ENCODE results near the gene JAM2. TPM values are rescaled to one million over a fixed set of nuclear protein-coding genes. Genes with fewer than 3 reads are reported as not detected.

Gene JAM2, protein sequence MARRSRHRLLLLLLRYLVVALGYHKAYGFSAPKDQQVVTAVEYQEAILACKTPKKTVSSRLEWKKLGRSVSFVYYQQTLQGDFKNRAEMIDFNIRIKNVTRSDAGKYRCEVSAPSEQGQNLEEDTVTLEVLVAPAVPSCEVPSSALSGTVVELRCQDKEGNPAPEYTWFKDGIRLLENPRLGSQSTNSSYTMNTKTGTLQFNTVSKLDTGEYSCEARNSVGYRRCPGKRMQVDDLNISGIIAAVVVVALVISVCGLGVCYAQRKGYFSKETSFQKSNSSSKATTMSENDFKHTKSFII
- total RNA-seq: 5.9 and 6.1 TPM in 2 replicates
- long read RNA-seq, partial matches to known transcripts: 1 of 5 reads
- long read RNA-seq, other reads (novel, unspliced or antisense): 4 of 5 reads

DNA sequence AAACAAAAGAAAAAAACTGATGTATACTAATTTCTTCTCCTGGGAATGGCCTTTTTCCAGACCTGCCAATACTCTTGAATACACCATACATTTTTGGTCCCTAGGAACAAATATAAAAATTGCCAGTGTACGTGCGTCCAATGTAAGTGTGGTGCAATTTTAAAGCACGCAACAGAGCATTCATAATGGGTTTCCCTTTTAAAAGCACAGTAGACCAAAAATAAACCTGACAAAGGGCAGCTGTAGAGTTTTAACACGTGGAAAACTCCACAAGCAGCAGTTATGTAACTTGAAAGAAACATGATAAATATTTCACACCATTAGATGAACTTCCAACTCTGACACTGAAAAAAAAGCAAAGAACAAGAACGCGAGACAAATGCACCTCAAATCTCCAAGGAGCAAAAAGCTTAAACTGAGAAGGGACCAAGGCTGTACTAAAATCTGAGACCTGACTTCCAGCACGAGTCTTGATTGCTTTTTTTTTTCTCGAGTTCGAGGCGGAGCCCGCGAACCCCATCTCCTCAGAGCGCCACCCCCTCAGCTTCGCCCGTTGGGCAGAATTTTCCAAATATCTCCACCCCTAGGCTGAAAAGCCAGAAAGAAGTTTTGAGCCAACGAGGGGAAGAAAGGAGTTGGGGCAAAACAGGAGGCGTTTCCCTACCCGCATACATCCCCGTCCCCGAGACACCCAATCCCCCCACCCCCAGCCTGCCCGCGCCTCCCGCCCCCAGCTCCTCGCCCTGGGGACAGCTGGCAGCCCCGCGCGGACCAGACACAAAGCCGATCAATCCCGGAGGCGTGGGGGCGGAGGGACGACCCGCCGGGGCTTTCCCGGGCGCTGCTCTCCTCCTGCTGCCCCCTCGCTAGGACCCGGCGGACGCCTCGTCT lies at the start of gene JAM2:
JAM2 (plus strand) TSS at position 599 of the 891 bp plus-strand sequence. CDS start 564 bp downstream, outside the sequence.
- Mint-ChIP-seq H3K36me3 (ENCODE audit: unreplicated experiment) (no peaks in the 10 kb centered on the region), H3K4me1 (ENCODE audit: unreplicated experiment) (peaks cover 20% of the 10 kb centered on the region), H3K27ac (ENCODE audit: unreplicated experiment) (peak within 1 kb of the TSS; percentile 0), H3K4me3 (ENCODE audit: unreplicated experiment) (peak within 1 kb of the TSS; percentile 76), H3K27me3 (ENCODE audit: unreplicated experiment) (peaks cover 48% of the 10 kb centered on the region), H3K9me3 (ENCODE audit: unreplicated experiment) (no peaks in the 10 kb centered on the region)
- TF ChIP-seq, protein P1, sequence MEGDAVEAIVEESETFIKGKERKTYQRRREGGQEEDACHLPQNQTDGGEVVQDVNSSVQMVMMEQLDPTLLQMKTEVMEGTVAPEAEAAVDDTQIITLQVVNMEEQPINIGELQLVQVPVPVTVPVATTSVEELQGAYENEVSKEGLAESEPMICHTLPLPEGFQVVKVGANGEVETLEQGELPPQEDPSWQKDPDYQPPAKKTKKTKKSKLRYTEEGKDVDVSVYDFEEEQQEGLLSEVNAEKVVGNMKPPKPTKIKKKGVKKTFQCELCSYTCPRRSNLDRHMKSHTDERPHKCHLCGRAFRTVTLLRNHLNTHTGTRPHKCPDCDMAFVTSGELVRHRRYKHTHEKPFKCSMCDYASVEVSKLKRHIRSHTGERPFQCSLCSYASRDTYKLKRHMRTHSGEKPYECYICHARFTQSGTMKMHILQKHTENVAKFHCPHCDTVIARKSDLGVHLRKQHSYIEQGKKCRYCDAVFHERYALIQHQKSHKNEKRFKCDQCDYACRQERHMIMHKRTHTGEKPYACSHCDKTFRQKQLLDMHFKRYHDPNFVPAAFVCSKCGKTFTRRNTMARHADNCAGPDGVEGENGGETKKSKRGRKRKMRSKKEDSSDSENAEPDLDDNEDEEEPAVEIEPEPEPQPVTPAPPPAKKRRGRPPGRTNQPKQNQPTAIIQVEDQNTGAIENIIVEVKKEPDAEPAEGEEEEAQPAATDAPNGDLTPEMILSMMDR (IDR thresholded peaks at IDR 0.05): no peak
- no peak for DNase-seq (ENCODE audit: extremely low spot score, unreplicated experiment)

DNA sequence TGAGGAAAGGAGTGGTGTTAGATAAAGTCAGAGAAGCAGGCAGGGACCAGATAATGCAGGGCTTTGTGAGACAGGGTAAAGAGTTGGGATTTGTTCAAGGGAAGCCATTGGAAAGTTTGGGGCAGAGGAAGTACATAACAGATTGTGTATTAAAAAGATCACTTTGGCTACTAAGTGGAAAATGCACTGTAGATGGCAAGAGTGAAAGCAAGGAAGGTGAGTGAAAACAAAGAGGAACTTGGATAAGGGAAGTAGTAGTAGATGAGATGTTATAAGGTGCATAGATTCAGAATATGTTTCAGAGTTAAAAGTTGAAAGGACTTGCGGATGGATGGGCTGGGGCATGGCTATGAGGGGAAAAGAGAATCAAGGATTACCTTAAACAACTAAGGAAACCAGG lies 49.2 kb upstream of the JAM2 start:
- DNase-seq (ENCODE audit: extremely low spot score, unreplicated experiment): no peak
- H3K36me3 Mint-ChIP-seq (ENCODE audit: unreplicated experiment): peaks cover 67% of the 10 kb centered on the region
- H3K4me1 Mint-ChIP-seq (ENCODE audit: unreplicated experiment): no peaks in the 10 kb centered on the region
- no peaks in the 10 kb centered on the region for H3K27me3 Mint-ChIP-seq (ENCODE audit: unreplicated experiment)
- TF ChIP-seq, protein P1 (IDR thresholded peaks at IDR 0.05): no peak
- H3K4me3 Mint-ChIP-seq (ENCODE audit: unreplicated experiment): no peak overlapping the region
- no peak overlapping the region for H3K27ac Mint-ChIP-seq (ENCODE audit: unreplicated experiment)
- no peaks in the 10 kb centered on the region for H3K9me3 Mint-ChIP-seq (ENCODE audit: unreplicated experiment)

DNA sequence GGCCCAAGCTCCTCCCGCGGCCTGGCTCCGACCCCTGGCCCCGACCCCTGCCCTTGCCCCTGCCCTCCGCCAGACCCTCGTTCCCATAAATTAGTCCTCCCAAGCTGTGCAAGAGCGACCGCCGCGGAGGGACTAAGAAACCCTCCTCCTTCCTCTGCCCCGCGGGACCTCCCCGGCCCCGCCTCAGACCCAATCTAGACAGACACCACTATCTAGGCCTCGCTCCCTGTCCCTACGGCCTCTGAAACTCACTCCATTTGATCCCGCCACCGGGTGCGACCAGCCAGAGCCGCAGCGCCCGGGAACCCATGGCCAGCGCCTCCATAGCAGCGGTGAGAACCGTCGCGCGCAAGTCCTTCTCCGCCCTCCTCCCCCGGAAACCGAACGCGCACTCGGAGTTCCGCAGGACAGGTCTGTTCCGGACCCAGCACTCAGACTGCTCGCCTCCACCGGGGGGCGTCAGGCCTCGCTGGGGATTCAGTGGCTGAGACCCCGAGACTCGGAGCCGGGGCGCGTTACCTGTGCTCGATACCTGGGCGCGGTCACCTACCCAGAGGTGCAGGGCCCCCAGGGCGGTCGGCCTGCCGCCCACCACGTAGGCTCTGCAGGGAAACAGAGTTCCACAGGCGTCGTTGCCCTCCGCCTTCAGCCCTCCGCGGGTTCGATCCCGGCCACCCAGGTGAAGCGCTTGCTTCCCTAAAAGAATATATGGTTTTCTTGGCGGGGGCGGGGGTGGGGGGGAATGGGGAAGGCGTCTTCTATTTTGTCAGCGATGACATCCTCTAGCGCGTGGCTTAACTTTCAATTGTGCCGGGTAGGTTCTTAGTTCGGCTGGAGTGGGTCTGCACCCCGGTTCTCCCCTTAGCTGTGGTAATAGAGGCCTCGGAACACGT lies 31.7 kb upstream of the JAM2 start, which contains the start of gene MRPL39:
MRPL39 (minus strand) TSS at position 331 of the 893 bp plus-strand sequence; CDS start at position 325, 6 bp downstream.
- DNase-seq (ENCODE audit: extremely low spot score, unreplicated experiment): peak; percentile 94
- H3K27ac Mint-ChIP-seq (ENCODE audit: unreplicated experiment): peak within 1 kb of the TSS; percentile 97
- no peaks in the 10 kb centered on the region for H3K27me3 Mint-ChIP-seq (ENCODE audit: unreplicated experiment)
- peaks cover 20% of the 10 kb centered on the region for H3K4me1 Mint-ChIP-seq (ENCODE audit: unreplicated experiment)
- H3K9me3 Mint-ChIP-seq (ENCODE audit: unreplicated experiment): no peaks in the 10 kb centered on the region
- peaks cover 13% of the 10 kb centered on the region for H3K36me3 Mint-ChIP-seq (ENCODE audit: unreplicated experiment)
- TF ChIP-seq, protein P1 (IDR thresholded peaks at IDR 0.05): peak; percentile 73
- peak within 1 kb of the TSS; percentile 100 for H3K4me3 Mint-ChIP-seq (ENCODE audit: unreplicated experiment)

DNA sequence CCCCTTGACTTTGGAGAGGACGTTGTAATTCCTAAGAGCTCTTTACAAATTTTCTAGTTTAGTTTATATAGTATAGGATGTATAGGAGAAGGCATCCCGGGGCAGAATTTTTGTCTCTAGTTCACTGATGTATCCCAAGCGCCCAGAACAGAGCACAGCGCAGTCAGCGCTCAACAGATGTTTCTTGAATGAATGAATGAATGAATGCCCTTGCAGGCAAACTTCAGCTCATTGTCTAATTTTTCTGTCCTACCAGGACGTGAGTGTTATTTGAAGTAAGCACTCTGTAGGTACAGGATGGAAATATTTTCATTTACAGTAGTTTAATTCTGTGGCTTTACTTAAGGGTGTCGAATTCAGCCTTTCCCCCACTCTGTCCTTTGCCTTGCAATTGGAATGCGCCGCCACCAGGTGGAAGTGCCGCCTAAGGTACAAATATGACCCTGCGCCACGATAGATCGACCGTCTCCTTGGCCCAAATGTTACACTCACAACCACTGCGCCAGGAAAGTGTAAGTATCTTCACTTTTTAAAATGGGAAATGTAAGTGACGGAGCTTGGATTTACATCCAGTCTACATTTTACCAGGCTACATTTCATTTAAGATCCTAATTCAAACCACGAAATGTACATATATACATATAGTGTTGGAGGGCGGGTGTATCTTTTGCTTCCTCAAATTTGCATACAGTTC lies 30.9 kb upstream of the JAM2 start:
- Mint-ChIP-seq H3K27ac (ENCODE audit: unreplicated experiment) (no peak overlapping the region), H3K4me1 (ENCODE audit: unreplicated experiment) (peaks cover 20% of the 10 kb centered on the region), H3K4me3 (ENCODE audit: unreplicated experiment) (peak overlapping the region; percentile 100), H3K36me3 (ENCODE audit: unreplicated experiment) (peaks cover 9% of the 10 kb centered on the region), H3K27me3 (ENCODE audit: unreplicated experiment) (peaks cover 4% of the 10 kb centered on the region), H3K9me3 (ENCODE audit: unreplicated experiment) (no peaks in the 10 kb centered on the region)
- peak; percentile 88 for DNase-seq (ENCODE audit: extremely low spot score, unreplicated experiment)
- TF ChIP-seq, protein P1 (IDR thresholded peaks at IDR 0.05): peak; percentile 92
